Right renal pelvis (tissue), 4 donors: ENCODE results near the gene APOL2. TPM values are rescaled to one million over a fixed set of nuclear protein-coding genes. Genes with fewer than 3 reads are reported as not detected.
"Not testable (repeated sequence)": the region's sequence is repeated elsewhere in the genome, so short reads cannot be mapped to it uniquely, and the experiment has no call there.

Source experiments
- DNase-seq, 4 donors: peaks; one replicate each; pipeline ENCODE4 v3.0.0-alpha.2; 2013; ENCODE audit warnings: low read depth in 4 of 4, low spot score in 3 of 4, missing footprints in 1 of 4
- polyA plus RNA-seq, 4 donors: library from polyadenylated mRNA; unstranded; fragments of 120-200 nt; gene quantifications; one replicate each; pipeline ENCODE4 v1.2.1, GENCODE V29; 2013; ENCODE audit not compliant: insufficient read length in 4 of 4

APOL2 gene
- polyA plus RNA-seq, 4 donors: 22.2 to 30.6 (median 28.0) TPM

GRCh38 chr22:36245805-36246356, 6.6 kb upstream of the APOL2 start:
- no peak for DNase-seq

- no peak for DNase-seq
Measured at GRCh38 chr22:36244522-36245391, 5.4 kb upstream of the APOL2 start.

- no peak for DNase-seq
Measured at GRCh38 chr22:36243986-36244385, 4.7 kb upstream of the APOL2 start.

GRCh38 chr22:36239150-36239400, 252 bp downstream of the APOL2 start:
- no peak for DNase-seq

- DNase-seq: no peak
Measured at GRCh38 chr22:36238373-36239149, 766 bp downstream of the APOL2 start.

GRCh38 chr22:36237462-36238372, 1.6 kb downstream of the APOL2 start:
- no peak for DNase-seq

- no peak for DNase-seq
Measured at GRCh38 chr22:36236388-36237319, 2.7 kb downstream of the APOL2 start.

GRCh38 chr22:36235585-36235984, 3.7 kb downstream of the APOL2 start:
- DNase-seq: no peak

- no peak for DNase-seq
Measured at GRCh38 chr22:36234919-36235318, 4.4 kb downstream of the APOL2 start.

- no peak for DNase-seq
Measured at GRCh38 chr22:36234213-36234612, 5.1 kb downstream of the APOL2 start.

GRCh38 chr22:36233796-36234195, 5.5 kb downstream of the APOL2 start:
- no peak for DNase-seq

GRCh38 chr22:36232715-36233401, 6.5 kb downstream of the APOL2 start:
- no peak for DNase-seq

- not testable (repeated sequence) for DNase-seq
Measured at GRCh38 chr22:36231051-36231450, 8.3 kb downstream of the APOL2 start.

- not testable (repeated sequence) for DNase-seq
Measured at GRCh38 chr22:36229649-36230048, 9.7 kb downstream of the APOL2 start.

- DNase-seq: no peak
Measured at GRCh38 chr22:36228944-36229343, 10.4 kb downstream of the APOL2 start.

GRCh38 chr22:36228369-36228768, 11.0 kb downstream of the APOL2 start:
- not testable (repeated sequence) for DNase-seq

- DNase-seq: no peak
Measured at GRCh38 chr22:36227806-36228205, 11.5 kb downstream of the APOL2 start.

- DNase-seq: no peak
Measured at GRCh38 chr22:36227396-36227795, 11.9 kb downstream of the APOL2 start.

- no peak for DNase-seq
Measured at GRCh38 chr22:36226189-36226588, 13.1 kb downstream of the APOL2 start.
